H9 (cell line): Measurements from ENCODE around the gene NPY1R. TPM values are rescaled to one million over a fixed set of nuclear protein-coding genes. Genes with fewer than 3 reads are reported as not detected.

Source experiments
- DNase-seq: peaks from one replicate; pipeline ENCODE4 v3.0.0-alpha.2; 2017
- H2AFZ ChIP-seq: one replicate; pipeline ENCODE4 v1.6.1; 2013; ENCODE audit warnings: mild to moderate bottlenecking, low read length, control low read depth, moderate library complexity
- H2AK5ac ChIP-seq: 2 replicates; pipeline ENCODE4 v1.6.1; 2013; ENCODE audit warnings: low read length, control low read depth, mixed read lengths; ENCODE audit not compliant: insufficient read length
- H2BK120ac ChIP-seq: one replicate; pipeline ENCODE4 v1.6.1; 2013; ENCODE audit warnings: low read depth, mild to moderate bottlenecking, low read length, control low read depth, inconsistent platforms; ENCODE audit not compliant: poor library complexity, severe bottlenecking
- H2BK12ac ChIP-seq: 2 replicates; pipeline ENCODE4 v1.6.1; 2013; ENCODE audit warnings: low read length, control low read depth, mixed read lengths, low read depth; ENCODE audit not compliant: insufficient read length
- H2BK15ac ChIP-seq: 2 replicates; pipeline ENCODE4 v1.6.1; 2013; ENCODE audit warnings: low read depth, low read length, control low read depth
- H2BK20ac ChIP-seq: one replicate; pipeline ENCODE4 v1.6.1; 2013; ENCODE audit warnings: low read depth, mild to moderate bottlenecking, low read length, control low read depth, inconsistent platforms; ENCODE audit not compliant: poor library complexity, severe bottlenecking
- H2BK5ac ChIP-seq: 2 replicates; pipeline ENCODE4 v1.6.1; 2013; ENCODE audit warnings: low read length, control low read depth, mixed read lengths; ENCODE audit not compliant: insufficient read length
- H3K14ac ChIP-seq: 2 replicates; pipeline ENCODE4 v1.6.1; 2013; ENCODE audit warnings: low read length, control low read depth; ENCODE audit not compliant: insufficient read depth
- H3K18ac ChIP-seq: 2 replicates; pipeline ENCODE4 v1.6.1; 2013; ENCODE audit warnings: low read depth, mild to moderate bottlenecking, mixed read lengths, low read length, control low read depth; ENCODE audit not compliant: insufficient read length
- H3K23ac ChIP-seq: 2 replicates; pipeline ENCODE4 v1.6.1; 2013; ENCODE audit warnings: low read length, control low read depth, mixed read lengths, low read depth; ENCODE audit not compliant: insufficient read length
- H3K23me2 ChIP-seq: 2 replicates; pipeline ENCODE4 v1.6.1; 2013; ENCODE audit warnings: low read depth, mild to moderate bottlenecking, mixed read lengths, low read length, control low read depth; ENCODE audit not compliant: insufficient read length, poor library complexity, severe bottlenecking
- H3K27ac ChIP-seq: 2 replicates; pipeline ENCODE4 v1.5.1; 2013; ENCODE audit warnings: low read length, control low read depth, mixed read lengths, low read depth; ENCODE audit not compliant: insufficient read length
- H3K27me3 ChIP-seq: 2 replicates; pipeline ENCODE4 v1.6.1; 2013; ENCODE audit warnings: low read length, control low read depth, inconsistent platforms; ENCODE audit not compliant: insufficient read depth
- H3K4ac ChIP-seq: 2 replicates; pipeline ENCODE4 v1.6.1; 2013; ENCODE audit warnings: low read depth, mild to moderate bottlenecking, control low read depth, inconsistent platforms, low read length, moderate library complexity
- H3K4me1 ChIP-seq: 2 replicates; pipeline ENCODE4 v1.6.1; 2013; ENCODE audit warnings: low read length, control low read depth, inconsistent platforms; ENCODE audit not compliant: insufficient read depth
- H3K4me2 ChIP-seq: 2 replicates; pipeline ENCODE4 v1.6.1; 2013; ENCODE audit warnings: low read length, control low read depth, mixed read lengths; ENCODE audit not compliant: insufficient read length, insufficient read depth
- H3K56ac ChIP-seq: 2 replicates; pipeline ENCODE4 v1.6.1; 2013; ENCODE audit warnings: low read depth, mild to moderate bottlenecking, mixed read lengths, low read length, control low read depth; ENCODE audit not compliant: insufficient read length
- H3K79me1 ChIP-seq: 2 replicates; pipeline ENCODE4 v1.6.1; 2013; ENCODE audit warnings: low read depth, mild to moderate bottlenecking, moderate library complexity, low read length, control low read depth, inconsistent platforms; ENCODE audit not compliant: insufficient read depth, poor library complexity, severe bottlenecking
- H3K79me2 ChIP-seq: 2 replicates; pipeline ENCODE4 v1.6.1; 2013; ENCODE audit warnings: low read length, control low read depth, inconsistent platforms; ENCODE audit not compliant: insufficient read depth
- H3K9ac ChIP-seq: 2 replicates; pipeline ENCODE4 v1.6.1; 2013; ENCODE audit warnings: low read length, control low read depth, mixed read lengths; ENCODE audit not compliant: insufficient read length; ENCODE audit errors: extremely low read depth
- H3K9me3 ChIP-seq: one replicate; pipeline ENCODE4 v1.6.1; 2013; ENCODE audit warnings: low read depth, low read length, inconsistent platforms; ENCODE audit not compliant: control insufficient read depth
- H3T11ph ChIP-seq: one replicate; pipeline ENCODE4 v1.6.1; 2013; ENCODE audit warnings: mild to moderate bottlenecking, low read length, control low read depth, inconsistent platforms
- H4K20me1 ChIP-seq: one replicate; pipeline ENCODE4 v1.6.1; 2013; ENCODE audit not compliant: control insufficient read depth, insufficient read length, insufficient read depth
- H4K5ac ChIP-seq: 2 replicates; pipeline ENCODE4 v1.6.1; 2013; ENCODE audit warnings: low read depth, mild to moderate bottlenecking, mixed read lengths, low read length, control low read depth; ENCODE audit not compliant: insufficient read length
- H4K8ac ChIP-seq: replicated peaks from 2 replicates; pipeline ENCODE4 v1.6.1; 2013; ENCODE audit warnings: low read length, control low read depth, mixed read lengths, low read depth; ENCODE audit not compliant: insufficient read length
- H4K91ac ChIP-seq: 2 replicates; pipeline ENCODE4 v1.6.1; 2013; ENCODE audit warnings: low read depth, mild to moderate bottlenecking, moderate library complexity, mixed read lengths, low read length, control low read depth; ENCODE audit not compliant: insufficient read length
- H3K27ac Mint-ChIP-seq, 3 experiments: 2 replicates in 2 of 3; 3 replicates in 1 of 3; pipeline ENCODE4 v1.8.0; 2020 to 2021; ENCODE audit warnings: mixed read lengths in 3 of 3, mild to moderate bottlenecking in 1 of 3, moderate library complexity in 1 of 3
- H3K27me3 Mint-ChIP-seq: 2 replicates; pipeline ENCODE4 v1.8.0; 2021; ENCODE audit warnings: low read depth, mild to moderate bottlenecking, moderate library complexity, mixed read lengths
- H3K36me3 Mint-ChIP-seq, 3 experiments: 2 replicates in 2 of 3; 3 replicates in 1 of 3; pipeline ENCODE4 v1.8.0; 2020 to 2021; ENCODE audit warnings: low read depth in 3 of 3, mixed read lengths in 3 of 3; ENCODE audit not compliant: insufficient read depth in 1 of 3
- H3K4me1 Mint-ChIP-seq, 2 experiments: 2 replicates each; pipeline ENCODE4 v1.8.0; 2020; ENCODE audit warnings: mixed read lengths in 2 of 2
- H3K4me3 Mint-ChIP-seq, 2 experiments: 2 replicates in 1 of 2; 3 replicates in 1 of 2; pipeline ENCODE4 v1.8.0; 2020 to 2021; ENCODE audit warnings: mild to moderate bottlenecking in 2 of 2, mixed read lengths in 2 of 2, moderate library complexity in 1 of 2
- H3K9me3 Mint-ChIP-seq, 2 experiments: 2 replicates in 1 of 2; 3 replicates in 1 of 2; pipeline ENCODE4 v1.8.0; 2020; ENCODE audit warnings: mild to moderate bottlenecking in 2 of 2, mixed read lengths in 2 of 2, moderate library complexity in 1 of 2
- WGBS: extraction: QIAGEN DNeasy Blood & Tissue Kit; methylation state at CpG from one replicate; pipeline ENCODE4 v1.1.7; 2013; ENCODE audit warnings: missing lambda C conversion rate, low lambda C conversion rate, mixed read lengths; ENCODE audit not compliant: insufficient read length; ENCODE audit errors: extremely low coverage; 5-methylcytosine and 5-hydroxymethylcytosine counted together
- total RNA-seq: library from RNA; stranded (reverse); gene quantifications from 2 replicates; pipeline ENCODE4 v1.2.1, GENCODE V29; 2021
- TF ChIP-seq, protein P1 (sequence below): fragments of 200-600 bp; sonication (generic); conservative IDR thresholded peaks from 3 replicates; pipeline ENCODE4 v1.8.0; 2021; ENCODE audit warnings: antibody characterized with exemption, mild to moderate bottlenecking

Gene NPY1R
- total RNA-seq, 1 experiment from 2014 or later, result 27.3 TPM

DNA sequence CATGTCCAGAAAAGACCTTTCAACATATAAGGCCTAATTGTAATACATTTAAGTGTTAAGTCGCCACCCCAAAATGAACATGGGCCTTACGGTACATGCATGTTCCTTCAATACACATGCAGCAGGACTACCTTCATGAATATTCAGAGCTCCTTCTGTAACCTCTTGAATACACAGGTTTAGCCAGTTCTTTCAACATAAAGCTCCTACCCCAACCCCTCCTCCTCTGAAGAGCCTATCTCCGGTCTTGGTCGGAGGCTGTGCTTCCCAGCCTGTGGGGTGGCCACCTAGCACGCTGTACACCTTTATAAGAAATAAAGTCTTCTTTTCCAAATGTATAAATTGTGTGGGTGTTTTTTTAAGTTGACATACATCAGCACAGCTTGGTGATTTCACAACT is 39.6 kb upstream of the NPY1R start:
- H3K4me2 ChIP-seq, result no peak overlapping the region

More for the DNA sequence above, 39.6 kb upstream of the NPY1R start:
- Histone ChIP-seq H2BK5ac (no peak overlapping the region), H4K8ac (no peak overlapping the region), H2BK20ac (no peak overlapping the region), H2BK15ac (no peak overlapping the region), H3K79me1 (no peaks in the 10 kb centered on the region), H3K9ac (no peak overlapping the region), H2BK12ac (no peak overlapping the region), H3K23ac (no peak overlapping the region), H3K79me2 (no peaks in the 10 kb centered on the region), H3K14ac (no peak overlapping the region), H3K4me1 (no peaks in the 10 kb centered on the region; the same call in 1 of the 2 replicates), H3K56ac (no peak overlapping the region), H3K4ac (no peak overlapping the region), H4K5ac (no peak overlapping the region), H4K91ac (no peak overlapping the region), H4K20me1 (no peaks in the 10 kb centered on the region), H3K18ac (no peak overlapping the region), H2AFZ (no peak overlapping the region), H3K27me3 (no peaks in the 10 kb centered on the region), H3K23me2 (no peaks in the 10 kb centered on the region), H3T11ph (no peak overlapping the region), H2AK5ac (no peak overlapping the region), H2BK120ac (no peak overlapping the region), H3K27ac (no peak overlapping the region), H3K9me3 (no peaks in the 10 kb centered on the region)
- Mint-ChIP-seq H3K9me3 (no peaks in the 10 kb centered on the region), H3K4me3 (no peak overlapping the region), H3K27me3 (no peaks in the 10 kb centered on the region), H3K4me1 (peaks cover 0 to 14% of the 10 kb centered on the region in 2 experiments; a peak in 3 of 4 replicates), H3K36me3 (no peaks in the 10 kb centered on the region), H3K27ac (no peak overlapping the region; a peak in 1 of 7 replicates)
- no CpG with 5 or more reads among the region's 5 CpGs for WGBS
- TF ChIP-seq, protein P1, sequence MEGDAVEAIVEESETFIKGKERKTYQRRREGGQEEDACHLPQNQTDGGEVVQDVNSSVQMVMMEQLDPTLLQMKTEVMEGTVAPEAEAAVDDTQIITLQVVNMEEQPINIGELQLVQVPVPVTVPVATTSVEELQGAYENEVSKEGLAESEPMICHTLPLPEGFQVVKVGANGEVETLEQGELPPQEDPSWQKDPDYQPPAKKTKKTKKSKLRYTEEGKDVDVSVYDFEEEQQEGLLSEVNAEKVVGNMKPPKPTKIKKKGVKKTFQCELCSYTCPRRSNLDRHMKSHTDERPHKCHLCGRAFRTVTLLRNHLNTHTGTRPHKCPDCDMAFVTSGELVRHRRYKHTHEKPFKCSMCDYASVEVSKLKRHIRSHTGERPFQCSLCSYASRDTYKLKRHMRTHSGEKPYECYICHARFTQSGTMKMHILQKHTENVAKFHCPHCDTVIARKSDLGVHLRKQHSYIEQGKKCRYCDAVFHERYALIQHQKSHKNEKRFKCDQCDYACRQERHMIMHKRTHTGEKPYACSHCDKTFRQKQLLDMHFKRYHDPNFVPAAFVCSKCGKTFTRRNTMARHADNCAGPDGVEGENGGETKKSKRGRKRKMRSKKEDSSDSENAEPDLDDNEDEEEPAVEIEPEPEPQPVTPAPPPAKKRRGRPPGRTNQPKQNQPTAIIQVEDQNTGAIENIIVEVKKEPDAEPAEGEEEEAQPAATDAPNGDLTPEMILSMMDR, result no peak
- DNase-seq, result no peak
